Natural killer cell (primary cell): Measurements from ENCODE around the gene OR13G1. TPM values are rescaled to one million over a fixed set of nuclear protein-coding genes. Genes with fewer than 3 reads are reported as not detected.
"Not testable (repeated sequence)": the region's sequence is repeated elsewhere in the genome, so short reads cannot be mapped to it uniquely, and the experiment has no call there.

ENCODE experiments used
- ATAC-seq, 3 donors: fragments of 150-1000 bp in 2 of 3; fragments of 200-7000 bp in 1 of 3; cut with Tn5 transposase; 1 replicate in 1 of 3; 2 replicates in 2 of 3; pipeline ENCODE4 v1.10.0; 2021; ENCODE audit warnings: mild to moderate bottlenecking in 2 of 3, moderate library complexity in 2 of 3
- DNase-seq, 2 donors: peaks; one replicate each; pipeline versions ENCODE4 v3.0.0 to v3.0.0-alpha.2; 2013 to 2021; ENCODE audit warnings: mixed read lengths in 1 of 2
- H3K27ac ChIP-seq: one replicate; pipeline ENCODE4 v1.5.1; 2013; ENCODE audit warnings: mild to moderate bottlenecking, low read length
- H3K27me3 ChIP-seq: one replicate; pipeline ENCODE4 v1.6.1; 2013; ENCODE audit warnings: low read length; ENCODE audit not compliant: control insufficient read depth, insufficient read depth
- H3K36me3 ChIP-seq: one replicate; pipeline ENCODE4 v1.6.1; 2013; ENCODE audit warnings: low read length; ENCODE audit not compliant: control insufficient read depth, insufficient read depth
- H3K4me1 ChIP-seq: one replicate; pipeline ENCODE4 v1.6.1; 2013; ENCODE audit warnings: low read length; ENCODE audit not compliant: control insufficient read depth, insufficient read depth
- H3K4me3 ChIP-seq: one replicate; pipeline ENCODE4 v1.5.1; 2013; ENCODE audit warnings: low read length
- H3K9me3 ChIP-seq: one replicate; pipeline ENCODE4 v1.6.1; 2013; ENCODE audit warnings: low read length; ENCODE audit not compliant: control insufficient read depth, insufficient read depth
- H3K27ac Mint-ChIP-seq, 2 donors: one replicate each; pipeline ENCODE4 v1.8.0; 2022; ENCODE audit warnings: mild to moderate bottlenecking in 2 of 2, mixed read lengths in 2 of 2, moderate library complexity in 1 of 2
- H3K27me3 Mint-ChIP-seq, 2 donors: one replicate each; pipeline ENCODE4 v1.8.0; 2022; ENCODE audit warnings: low read depth in 2 of 2, mixed read lengths in 2 of 2
- H3K36me3 Mint-ChIP-seq: one replicate; pipeline ENCODE4 v1.8.0; 2022; ENCODE audit warnings: mixed read lengths
- H3K4me1 Mint-ChIP-seq, 2 donors: one replicate each; pipeline ENCODE4 v1.8.0; 2022; ENCODE audit warnings: mixed read lengths in 2 of 2
- H3K4me3 Mint-ChIP-seq: one replicate; pipeline ENCODE4 v1.8.0; 2022; ENCODE audit warnings: mild to moderate bottlenecking, moderate library complexity, mixed read lengths
- H3K9me3 Mint-ChIP-seq, 2 donors: one replicate each; pipeline ENCODE4 v1.8.0; 2022; ENCODE audit warnings: mixed read lengths in 2 of 2
- CTCF ChIP-seq: fragments of 200-600 bp; IDR thresholded peaks from one replicate; pipeline ENCODE4 v1.8.0; 2022; ENCODE audit warnings: antibody characterized with exemption
- WGBS: methylation state at CpG from one replicate; pipeline ENCODE4 v1.1.7; 2013; ENCODE audit warnings: missing lambda C conversion rate; ENCODE audit not compliant: insufficient coverage; 5-methylcytosine and 5-hydroxymethylcytosine counted together
- intact Hi-C: fragments of 100-400 bp; cut with micrococcal nuclease; formaldehyde crosslinking; loops from one replicate; pipeline ENCODE4 v1.14.2; 2022
- total RNA-seq, 4 donors: library from RNA; stranded (reverse); fragments of 120-200 nt in 1 of 4; gene quantifications; one replicate each; pipeline versions ENCODE4 v1.2.3 to v1.2.4, GENCODE V29; 2013 to 2022

OR13G1 gene
- not detected for total RNA-seq
- total RNA-seq (2013): not detected

- intact Hi-C loops: no loop called here
These were observed at the start of gene OR13G1 for GRCh38 chr1:247679639-247680038. Gene OR13G1 (minus strand): TSS chr1:247679739. CDS start chr1:247673041, 6,698 bp downstream.

GRCh38 chr1:247721222-247721621, 41.7 kb upstream of the OR13G1 start:
- Histone ChIP-seq H3K27me3 (no peaks in the 10 kb centered on the region), H3K27ac (no peak overlapping the region), H3K36me3 (no peaks in the 10 kb centered on the region), H3K4me1 (no peaks in the 10 kb centered on the region), H3K9me3 (peaks cover 5% of the 10 kb centered on the region), H3K4me3 (no peak overlapping the region)
- no peak for DNase-seq
- Mint-ChIP-seq H3K27me3 (no peaks in the 10 kb centered on the region), H3K36me3 (peaks cover 6% of the 10 kb centered on the region), H3K4me1 (no peaks in the 10 kb centered on the region), H3K4me3 (no peak overlapping the region), H3K27ac (no peak overlapping the region), H3K9me3 (peaks cover 2 to 19% of the 10 kb centered on the region in 2 donors)
- intact Hi-C loops: no loop called here
- 100% methylated on average over 1 of the region's 4 CpGs for WGBS
- no peak for ATAC-seq
- TF ChIP-seq CTCF: no peak

More at GRCh38 chr1:247679639-247680038, at the start of gene OR13G1:
- WGBS: 82% methylated on average over 1 of the region's 1 CpG
- no peaks in the 10 kb centered on the region for H3K27me3 ChIP-seq
- no peak within 1 kb of the TSS for H3K4me3 Mint-ChIP-seq
- H3K36me3 Mint-ChIP-seq: no peaks in the 10 kb centered on the region
- TF ChIP-seq CTCF: no peak
- no peak within 1 kb of the TSS for H3K4me3 ChIP-seq
- no peaks in the 10 kb centered on the region for H3K4me1 Mint-ChIP-seq
- no peaks in the 10 kb centered on the region for H3K9me3 Mint-ChIP-seq
- H3K27ac Mint-ChIP-seq: no peak within 1 kb of the TSS
- H3K4me1 ChIP-seq: no peaks in the 10 kb centered on the region
- DNase-seq (no peak), ATAC-seq (no peak)
- H3K27ac ChIP-seq: no peak within 1 kb of the TSS
- no peaks in the 10 kb centered on the region for H3K27me3 Mint-ChIP-seq
- H3K9me3 ChIP-seq: no peaks in the 10 kb centered on the region
- no peaks in the 10 kb centered on the region for H3K36me3 ChIP-seq

- TF ChIP-seq CTCF: no peak
- no peaks in the 10 kb centered on the region for H3K27me3 Mint-ChIP-seq
- intact Hi-C loops: no loop called here
These were observed 37.0 kb upstream of the OR13G1 start, which contains the start of gene OR6F1 for GRCh38 chr1:247716546-247716945. Gene OR6F1 (minus strand): TSS chr1:247716646. CDS start chr1:247712755, 3,891 bp downstream.

GRCh38 chr1:247713753-247714152, 34.2 kb upstream of the OR13G1 start:
- no peak for ATAC-seq
- TF ChIP-seq CTCF: no peak
- H3K4me3 ChIP-seq: no peak overlapping the region
- H3K4me1 ChIP-seq: no peaks in the 10 kb centered on the region
- Mint-ChIP-seq H3K9me3 (peaks cover 9% of the 10 kb centered on the region in 2 donors), H3K4me1 (no peaks in the 10 kb centered on the region), H3K36me3 (no peaks in the 10 kb centered on the region), H3K27me3 (no peaks in the 10 kb centered on the region), H3K27ac (no peak overlapping the region), H3K4me3 (no peak overlapping the region)
- no peak for DNase-seq
- H3K27me3 ChIP-seq: no peaks in the 10 kb centered on the region
- 92% methylated on average over 7 of the region's 7 CpGs for WGBS
- no peak overlapping the region for H3K27ac ChIP-seq
- intact Hi-C loops: no loop called here
- no peaks in the 10 kb centered on the region for H3K9me3 ChIP-seq
- no peaks in the 10 kb centered on the region for H3K36me3 ChIP-seq

More at GRCh38 chr1:247716546-247716945, 37.0 kb upstream of the OR13G1 start, which contains the start of gene OR6F1:
- Histone ChIP-seq H3K27ac (no peak within 1 kb of the TSS), H3K36me3 (no peaks in the 10 kb centered on the region), H3K9me3 (peaks cover 5% of the 10 kb centered on the region), H3K4me1 (no peaks in the 10 kb centered on the region), H3K27me3 (no peaks in the 10 kb centered on the region), H3K4me3 (no peak within 1 kb of the TSS)
- WGBS: 100% methylated on average over 1 of the region's 3 CpGs
- H3K36me3 Mint-ChIP-seq: no peaks in the 10 kb centered on the region
- H3K4me1 Mint-ChIP-seq: no peaks in the 10 kb centered on the region
- peaks cover 6% of the 10 kb centered on the region in 2 donors for H3K9me3 Mint-ChIP-seq
- ATAC-seq: no peak
- H3K27ac Mint-ChIP-seq: no peak within 1 kb of the TSS
- H3K4me3 Mint-ChIP-seq: no peak within 1 kb of the TSS
- no peak for DNase-seq

GRCh38 chr1:247710681-247711080, 31.1 kb upstream of the OR13G1 start:
- H3K27me3 ChIP-seq, H3K27me3 Mint-ChIP-seq, H3K4me3 Mint-ChIP-seq, ATAC-seq, H3K27ac ChIP-seq, H3K9me3 ChIP-seq, H3K9me3 Mint-ChIP-seq, H3K4me3 ChIP-seq, H3K36me3 ChIP-seq, H3K27ac Mint-ChIP-seq, intact Hi-C loops, H3K4me1 ChIP-seq, DNase-seq, H3K4me1 Mint-ChIP-seq, H3K36me3 Mint-ChIP-seq: not testable (repeated sequence)
- WGBS: 93% methylated on average over 8 of the region's 8 CpGs
